ENCODE data around the gene TMOD3. TPM values are rescaled to one million over a fixed set of nuclear protein-coding genes. Genes with fewer than 3 reads are reported as not detected.

TMOD3 gene
- total and polyA plus RNA-seq, 4 donors: 7.2 to 23.9 (median 14.1) TPM

- H3K4me3 ChIP-seq (ENCODE audit: low read depth in 1 of 3, low read length in 3 of 3): no peak overlapping the region
- no peak overlapping the region for H3K9ac ChIP-seq (ENCODE audit: low read depth in 1 of 2, low read length in 2 of 2)
- no peak overlapping the region for H3K27ac ChIP-seq (ENCODE audit: low read depth in 1 of 2, low read length in 2 of 2)
- H3K4me1 ChIP-seq (ENCODE audit: control insufficient read depth in 4 of 4, insufficient read depth in 4 of 4, low read length in 3 of 4): peaks cover 3 to 22% (median 12%) of the 10 kb centered on the region in 4 donors
- TF ChIP-seq HNF4G (IDR thresholded peaks at IDR 0.05): no peak
- no peak for TF ChIP-seq GABPA (IDR thresholded peaks at IDR 0.05 in 1 of 2, conservative IDR thresholded peaks at IDR 0.05 in 1 of 2)
- no peak for TF ChIP-seq RXRA (IDR thresholded peaks at IDR 0.05)
- TF ChIP-seq, protein P1, sequence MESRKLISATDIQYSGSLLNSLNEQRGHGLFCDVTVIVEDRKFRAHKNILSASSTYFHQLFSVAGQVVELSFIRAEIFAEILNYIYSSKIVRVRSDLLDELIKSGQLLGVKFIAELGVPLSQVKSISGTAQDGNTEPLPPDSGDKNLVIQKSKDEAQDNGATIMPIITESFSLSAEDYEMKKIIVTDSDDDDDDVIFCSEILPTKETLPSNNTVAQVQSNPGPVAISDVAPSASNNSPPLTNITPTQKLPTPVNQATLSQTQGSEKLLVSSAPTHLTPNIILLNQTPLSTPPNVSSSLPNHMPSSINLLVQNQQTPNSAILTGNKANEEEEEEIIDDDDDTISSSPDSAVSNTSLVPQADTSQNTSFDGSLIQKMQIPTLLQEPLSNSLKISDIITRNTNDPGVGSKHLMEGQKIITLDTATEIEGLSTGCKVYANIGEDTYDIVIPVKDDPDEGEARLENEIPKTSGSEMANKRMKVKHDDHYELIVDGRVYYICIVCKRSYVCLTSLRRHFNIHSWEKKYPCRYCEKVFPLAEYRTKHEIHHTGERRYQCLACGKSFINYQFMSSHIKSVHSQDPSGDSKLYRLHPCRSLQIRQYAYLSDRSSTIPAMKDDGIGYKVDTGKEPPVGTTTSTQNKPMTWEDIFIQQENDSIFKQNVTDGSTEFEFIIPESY (IDR thresholded peaks at IDR 0.05): no peak
- DNase-seq (ENCODE audit: low spot score): no peak
- WGBS: 90% methylated on average over 3 of the region's 3 CpGs
- H3K27me3 ChIP-seq (ENCODE audit: control insufficient read depth in 4 of 4, insufficient read depth in 4 of 4, low read length in 3 of 4): no peaks in the 10 kb centered on the region
- H3K9me3 ChIP-seq (ENCODE audit: control insufficient read depth in 4 of 4, low read length in 3 of 4): peaks cover 0 to 2% (median 1%) of the 10 kb centered on the region in 4 donors
- H3K36me3 ChIP-seq (ENCODE audit: control insufficient read depth in 4 of 4, insufficient read depth in 3 of 4, low read depth in 1 of 4, low read length in 3 of 4): no peaks in the 10 kb centered on the region
These were observed 11.3 kb upstream of the TMOD3 start for GRCh38 chr15:51818150-51818549.

GRCh38 chr15:51825698-51826097 is 3.8 kb upstream of the TMOD3 start:
- Histone ChIP-seq H3K4me3 (ENCODE audit: low read depth in 1 of 3, low read length in 3 of 3) (no peak overlapping the region), H3K4me1 (ENCODE audit: control insufficient read depth in 4 of 4, insufficient read depth in 4 of 4, low read length in 3 of 4) (peaks cover 0 to 5% (median 2%) of the 10 kb centered on the region in 4 donors), H3K36me3 (ENCODE audit: control insufficient read depth in 4 of 4, insufficient read depth in 3 of 4, low read depth in 1 of 4, low read length in 3 of 4) (no peaks in the 10 kb centered on the region), H3K27ac (ENCODE audit: low read depth in 1 of 2, low read length in 2 of 2) (no peak overlapping the region), H3K9me3 (ENCODE audit: control insufficient read depth in 4 of 4, low read length in 3 of 4) (peaks cover 0 to 2% (median 1%) of the 10 kb centered on the region in 4 donors), H3K27me3 (ENCODE audit: control insufficient read depth in 4 of 4, insufficient read depth in 4 of 4, low read length in 3 of 4) (no peaks in the 10 kb centered on the region), H3K9ac (ENCODE audit: low read depth in 1 of 2, low read length in 2 of 2) (no peak overlapping the region)
- no peak for TF ChIP-seq TAF1 (conservative IDR thresholded peaks at IDR 0.05)
- TF ChIP-seq, protein P2, sequence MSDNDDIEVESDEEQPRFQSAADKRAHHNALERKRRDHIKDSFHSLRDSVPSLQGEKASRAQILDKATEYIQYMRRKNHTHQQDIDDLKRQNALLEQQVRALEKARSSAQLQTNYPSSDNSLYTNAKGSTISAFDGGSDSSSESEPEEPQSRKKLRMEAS (IDR thresholded peaks at IDR 0.05): no peak
- TF ChIP-seq, protein P1 (IDR thresholded peaks at IDR 0.05): no peak
- TF ChIP-seq HNF4G (IDR thresholded peaks at IDR 0.05): no peak
- TF ChIP-seq YY1 (IDR thresholded peaks at IDR 0.05): no peak
- TF ChIP-seq RXRA (IDR thresholded peaks at IDR 0.05): no peak
- no peak for TF ChIP-seq FOXA1 (IDR thresholded peaks at IDR 0.05)
- TF ChIP-seq FOXA2 (IDR thresholded peaks at IDR 0.05): no peak
- no peak for TF ChIP-seq SP1 (IDR thresholded peaks at IDR 0.05)
- TF ChIP-seq ATF3 (IDR thresholded peaks at IDR 0.05): no peak
- TF ChIP-seq JUND (IDR thresholded peaks at IDR 0.05): no peak
- TF ChIP-seq GABPA (IDR thresholded peaks at IDR 0.05 in 1 of 2, conservative IDR thresholded peaks at IDR 0.05 in 1 of 2): no peak
- TF ChIP-seq REST (IDR thresholded peaks at IDR 0.05): no peak
- no peak for TF ChIP-seq HNF4A (conservative IDR thresholded peaks at IDR 0.05)
- no peak for TF ChIP-seq EGR1 (IDR thresholded peaks at IDR 0.05; ENCODE audit: low read depth in 2 of 2)
- no peak for TF ChIP-seq NR2F2 (IDR thresholded peaks at IDR 0.05)
- no peak for TF ChIP-seq RAD21 (IDR thresholded peaks at IDR 0.05)
- TF ChIP-seq, protein P3, sequence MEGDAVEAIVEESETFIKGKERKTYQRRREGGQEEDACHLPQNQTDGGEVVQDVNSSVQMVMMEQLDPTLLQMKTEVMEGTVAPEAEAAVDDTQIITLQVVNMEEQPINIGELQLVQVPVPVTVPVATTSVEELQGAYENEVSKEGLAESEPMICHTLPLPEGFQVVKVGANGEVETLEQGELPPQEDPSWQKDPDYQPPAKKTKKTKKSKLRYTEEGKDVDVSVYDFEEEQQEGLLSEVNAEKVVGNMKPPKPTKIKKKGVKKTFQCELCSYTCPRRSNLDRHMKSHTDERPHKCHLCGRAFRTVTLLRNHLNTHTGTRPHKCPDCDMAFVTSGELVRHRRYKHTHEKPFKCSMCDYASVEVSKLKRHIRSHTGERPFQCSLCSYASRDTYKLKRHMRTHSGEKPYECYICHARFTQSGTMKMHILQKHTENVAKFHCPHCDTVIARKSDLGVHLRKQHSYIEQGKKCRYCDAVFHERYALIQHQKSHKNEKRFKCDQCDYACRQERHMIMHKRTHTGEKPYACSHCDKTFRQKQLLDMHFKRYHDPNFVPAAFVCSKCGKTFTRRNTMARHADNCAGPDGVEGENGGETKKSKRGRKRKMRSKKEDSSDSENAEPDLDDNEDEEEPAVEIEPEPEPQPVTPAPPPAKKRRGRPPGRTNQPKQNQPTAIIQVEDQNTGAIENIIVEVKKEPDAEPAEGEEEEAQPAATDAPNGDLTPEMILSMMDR (IDR thresholded peaks at IDR 0.05; ENCODE audit: low read depth, low read length, missing input control): no peak
- no peak for DNase-seq (ENCODE audit: low spot score)
- WGBS: 84% methylated on average over 3 of the region's 3 CpGs

All from liver (tissue), 9 donors.